ENCODE results near the gene TCHH.

The TCHH gene

DNA sequence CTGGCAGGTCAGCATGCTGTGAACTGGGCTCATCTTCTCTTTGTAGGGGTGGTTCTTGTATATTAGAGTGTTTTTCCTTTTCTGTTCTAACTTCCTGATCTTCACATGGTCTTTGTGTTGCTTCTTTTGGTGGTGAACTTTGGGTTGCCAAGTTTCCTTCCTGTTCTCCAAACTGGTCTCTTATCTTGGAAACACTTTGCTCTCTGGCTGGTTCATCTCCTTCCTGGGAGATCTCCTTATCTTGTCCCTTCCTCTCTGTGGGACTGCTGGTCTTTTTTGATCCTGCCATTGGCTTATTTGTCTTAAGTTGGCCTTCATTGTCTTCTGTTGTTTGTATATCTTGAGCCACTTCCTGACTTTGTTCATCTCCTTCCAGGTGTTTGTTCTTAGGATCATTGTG, 28.5 kb downstream of the TCHH start:
- TF ChIP-seq FOXP2 (optimal IDR thresholded peaks at IDR 0.05; ENCODE audit: borderline replicate concordance, extremely low read depth, extremely low read length, insufficient read depth): no peak
- no peak for TF ChIP-seq REST (IDR thresholded peaks at IDR 0.05; ENCODE audit: insufficient read depth in 1 of 2, low read depth in 2 of 2, low read length in 2 of 2)
- TF ChIP-seq POLR2AphosphoS5 (IDR thresholded peaks at IDR 0.05; ENCODE audit: low read depth, low read length): no peak
- TF ChIP-seq SIN3A (IDR thresholded peaks at IDR 0.05; ENCODE audit: borderline replicate concordance, insufficient read depth, low read length): no peak
- no peak for TF ChIP-seq TAF1 (IDR thresholded peaks at IDR 0.05; ENCODE audit: borderline replicate concordance, insufficient read depth, low read length)

DNA sequence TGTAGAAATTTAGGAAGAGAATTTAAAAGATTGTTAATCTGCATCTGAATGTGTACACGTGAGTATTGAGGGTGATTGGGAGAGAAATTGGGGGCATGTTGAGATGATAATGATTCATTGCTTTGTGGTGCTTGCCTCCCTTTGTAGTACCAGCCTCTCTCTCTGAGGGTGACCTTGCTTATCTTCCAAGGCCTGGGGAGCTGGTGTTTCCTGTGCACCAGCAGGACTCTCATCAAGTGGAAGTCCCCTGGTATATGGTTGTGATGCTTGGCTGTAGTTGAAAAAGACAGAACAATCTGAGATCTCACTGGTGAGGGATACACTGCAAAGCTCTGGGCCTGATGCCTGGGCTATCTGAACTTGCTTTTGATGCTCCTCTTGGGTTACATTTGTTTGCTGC, 30.4 kb downstream of the TCHH start:
- no peak for TF ChIP-seq REST (IDR thresholded peaks at IDR 0.05; ENCODE audit: insufficient read depth in 1 of 2, low read depth in 2 of 2, low read length in 2 of 2)
- no peak for TF ChIP-seq SIN3A (IDR thresholded peaks at IDR 0.05; ENCODE audit: borderline replicate concordance, insufficient read depth, low read length)
- no peak for TF ChIP-seq TAF1 (IDR thresholded peaks at IDR 0.05; ENCODE audit: borderline replicate concordance, insufficient read depth, low read length)
- TF ChIP-seq FOXP2 (optimal IDR thresholded peaks at IDR 0.05; ENCODE audit: borderline replicate concordance, extremely low read depth, extremely low read length, insufficient read depth): no peak
- no peak for TF ChIP-seq POLR2AphosphoS5 (IDR thresholded peaks at IDR 0.05; ENCODE audit: low read depth, low read length)

DNA sequence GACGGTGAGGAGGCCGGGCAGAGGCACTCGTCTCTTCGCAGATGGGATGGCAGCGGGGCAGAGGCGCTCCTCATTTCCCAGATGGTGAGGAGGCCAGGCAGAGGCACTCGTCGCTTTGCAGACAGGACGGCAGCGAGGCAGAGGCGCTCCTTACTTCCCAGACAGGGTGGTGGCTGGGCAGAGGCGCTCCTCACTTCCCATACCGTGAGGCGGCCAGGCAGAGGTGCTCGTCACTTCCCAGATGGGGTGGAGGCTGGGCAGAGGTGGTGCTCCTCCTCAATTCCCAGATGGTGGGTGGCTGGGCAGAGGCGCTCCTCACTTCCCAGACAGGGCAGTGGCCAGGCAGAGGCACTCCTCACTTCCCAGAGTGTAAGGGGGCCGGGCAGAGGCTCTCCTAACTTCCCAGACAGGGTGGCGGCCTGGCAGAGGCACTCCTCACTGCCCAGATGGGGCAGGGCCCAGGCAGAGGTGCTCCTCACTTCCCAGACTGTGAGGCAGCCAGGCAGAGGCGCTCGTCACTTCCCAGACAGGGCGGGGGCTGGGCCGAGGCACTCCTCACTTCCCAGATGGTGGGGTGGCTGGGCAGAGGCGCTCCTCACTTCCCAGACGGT, 36.3 kb downstream of the TCHH start:
- TF ChIP-seq REST (IDR thresholded peaks at IDR 0.05; ENCODE audit: insufficient read depth in 1 of 2, low read depth in 2 of 2, low read length in 2 of 2) (no peak), FOXP2 (optimal IDR thresholded peaks at IDR 0.05; ENCODE audit: borderline replicate concordance, extremely low read depth, extremely low read length, insufficient read depth) (no peak), TAF1 (IDR thresholded peaks at IDR 0.05; ENCODE audit: borderline replicate concordance, insufficient read depth, low read length) (no peak), SIN3A (IDR thresholded peaks at IDR 0.05; ENCODE audit: borderline replicate concordance, insufficient read depth, low read length) (no peak), POLR2AphosphoS5 (IDR thresholded peaks at IDR 0.05; ENCODE audit: low read depth, low read length) (no peak)

DNA sequence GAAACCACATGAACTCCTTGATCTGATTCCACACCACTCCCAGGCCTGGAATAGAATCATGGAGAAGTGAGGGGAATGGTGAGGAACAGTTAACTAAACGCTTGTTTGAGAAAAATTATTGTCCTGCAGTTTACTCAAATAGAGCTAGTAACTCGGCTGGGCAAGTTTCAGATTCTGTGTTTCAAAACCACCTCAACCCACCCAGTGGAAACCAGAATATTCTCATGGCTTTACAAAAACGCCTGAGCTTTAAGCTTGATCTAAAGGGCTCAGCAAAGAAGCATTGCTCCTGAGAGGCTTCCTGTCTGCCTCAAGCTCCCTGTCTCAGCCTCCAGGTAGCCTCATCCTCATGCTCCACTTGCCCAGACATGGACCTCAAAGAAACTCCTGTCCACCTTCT, 42.9 kb downstream of the TCHH start:
- TF ChIP-seq SIN3A (IDR thresholded peaks at IDR 0.05; ENCODE audit: borderline replicate concordance, insufficient read depth, low read length) (no peak), POLR2AphosphoS5 (IDR thresholded peaks at IDR 0.05; ENCODE audit: low read depth, low read length) (no peak), FOXP2 (optimal IDR thresholded peaks at IDR 0.05; ENCODE audit: borderline replicate concordance, extremely low read depth, extremely low read length, insufficient read depth) (no peak), REST (IDR thresholded peaks at IDR 0.05; ENCODE audit: insufficient read depth in 1 of 2, low read depth in 2 of 2, low read length in 2 of 2) (no peak), TAF1 (IDR thresholded peaks at IDR 0.05; ENCODE audit: borderline replicate concordance, insufficient read depth, low read length) (no peak)
